Occipital lobe (tissue), 2 donors: ENCODE data around the gene OR6A2. TPM values are rescaled to one million over a fixed set of nuclear protein-coding genes. Genes with fewer than 3 reads are reported as not detected.
A peak's percentile ranks its signal among the peaks of the same experiment; 100 is the strongest.

Experiments
- DNase-seq: peaks from one replicate; lab custom pipeline; 2025; lab: John Stamatoyannopoulos, UW
- total RNA-seq: library from RNA; depleted of rRNA; stranded (reverse); fragments of >200 nt; gene quantifications from one replicate; pipeline ENCODE4 v1.2.3, GENCODE V29; 2014

Gene OR6A2
- total RNA-seq, 1 donor from 2014 or later: 0.47 TPM

GRCh38 chr11:6757373-6757967 is 42.0 kb downstream of the OR6A2 start:
- peak; percentile 34 for DNase-seq

- no peak for DNase-seq
Observed at GRCh38 chr11:6755953-6756347, 43.5 kb downstream of the OR6A2 start.

GRCh38 chr11:6755303-6755952 is 44.1 kb downstream of the OR6A2 start:
- no peak for DNase-seq

- DNase-seq: no peak
Observed at GRCh38 chr11:6747097-6747668, 52.3 kb downstream of the OR6A2 start.

GRCh38 chr11:6746626-6747025 is 52.9 kb downstream of the OR6A2 start:
- no peak for DNase-seq

- DNase-seq: no peak
Observed at GRCh38 chr11:6746086-6746618, 53.3 kb downstream of the OR6A2 start.

- no peak for DNase-seq
Observed at GRCh38 chr11:6745465-6746015, 53.9 kb downstream of the OR6A2 start.

- DNase-seq: no peak
Observed at GRCh38 chr11:6745018-6745417, 54.5 kb downstream of the OR6A2 start.

GRCh38 chr11:6742260-6742659 is 57.2 kb downstream of the OR6A2 start:
- DNase-seq: no peak

Other genes starting within 250 kb of the OR6A2 start
- gene RRP8, start 196.1 kb downstream of the OR6A2 start, total RNA-seq: 17.5 TPM
- 44.9 TPM for gene ILK, start 195.9 kb downstream of the OR6A2 start, total RNA-seq
- 15.3 TPM for gene TAF10, start 187.5 kb downstream of the OR6A2 start, total RNA-seq
- gene TPP1, start 180.3 kb downstream of the OR6A2 start, total RNA-seq: 7.3 TPM
- 49.9 TPM for gene DCHS1, start 143.9 kb downstream of the OR6A2 start, total RNA-seq
- 22.3 TPM for gene MRPL17, start 116.3 kb downstream of the OR6A2 start, total RNA-seq
- gene OR2AG2, start 27.7 kb downstream of the OR6A2 start, total RNA-seq: 0.47 TPM
- not detected for gene OR2AG1, start 16.7 kb downstream of the OR6A2 start, total RNA-seq
- not detected for gene OR10A5, start 46.0 kb upstream of the OR6A2 start, total RNA-seq
- not detected for gene OR10A2, start 63.4 kb upstream of the OR6A2 start, total RNA-seq
- gene OR10A4, start 76.9 kb upstream of the OR6A2 start, total RNA-seq: not detected
- gene OR2D2, start 92.8 kb upstream of the OR6A2 start, total RNA-seq: 0.31 TPM
- not detected for gene OR2D3, start 121.3 kb upstream of the OR6A2 start, total RNA-seq
- gene ZNF215, start 126.7 kb upstream of the OR6A2 start, total RNA-seq: 5.6 TPM
- 17.9 TPM for gene ZNF214, start 220.7 kb upstream of the OR6A2 start, total RNA-seq
- gene NLRP14, start 220.8 kb upstream of the OR6A2 start, total RNA-seq: 0.94 TPM